K562 (cell line): ENCODE data around the gene SLC18A3.

Experiments used
- EZH2 ChIP-seq: IDR thresholded peaks from 2 replicates; pipeline ENCODE4 v1.6.1; 2012; ENCODE audit warnings: low read depth, mild to moderate bottlenecking, inconsistent platforms, low read length, borderline replicate concordance
- KDM2B ChIP-seq: fragments of 250-450 bp; sonication (Bioruptor Pico); IDR thresholded peaks from 2 replicates; pipeline ENCODE4 v1.8.0; 2021; ENCODE audit warnings: mild to moderate bottlenecking, moderate library complexity
- KLF1 ChIP-seq: fragments of 450-650 bp; IDR thresholded peaks from 2 replicates; pipeline ENCODE4 v1.6.1; 2016; ENCODE audit warnings: missing genetic modification characterization, missing compliant biosample characterization
- NCOA4 ChIP-seq: fragments of 450-650 bp; IDR thresholded peaks from 2 replicates; pipeline ENCODE4 v1.6.1; 2018; ENCODE audit warnings: mild to moderate bottlenecking; ENCODE audit not compliant: partially characterized antibody
- SLC30A9 ChIP-seq: fragments of 250-450 bp; sonication (Bioruptor Pico); IDR thresholded peaks from 2 replicates; pipeline ENCODE4 v1.8.0; 2022; ENCODE audit warnings: mild to moderate bottlenecking, moderate library complexity
- SPI1 ChIP-seq: IDR thresholded peaks from 2 replicates; pipeline ENCODE4 v1.6.1; 2011; ENCODE audit warnings: low read depth, low read length, control low read depth, borderline replicate concordance
- U2AF2 ChIP-seq: fragments of 200-400 bp; formaldehyde crosslinking; optimal IDR thresholded peaks from 2 replicates; pipeline ENCODE3; 2017; ENCODE audit warnings: low read depth, mild to moderate bottlenecking, low read length
- YY1 ChIP-seq, 3 experiments: IDR thresholded peaks; 2 replicates each; pipeline ENCODE4 v1.6.1; 2011; ENCODE audit warnings: low read length in 2 of 3, mild to moderate bottlenecking in 2 of 3, moderate library complexity in 2 of 3, borderline replicate concordance in 1 of 3, control low read depth in 1 of 3, low read depth in 1 of 3; ENCODE audit not compliant: insufficient read depth in 3 of 3, insufficient replicate concordance in 2 of 3, control insufficient read depth in 1 of 3, insufficient read length in 1 of 3; ENCODE audit errors: extremely low read depth in 1 of 3
- TF ChIP-seq, protein P1 (sequence below), 2 experiments: IDR thresholded peaks; 2 replicates each; pipeline ENCODE4 v1.6.1; 2011; ENCODE audit warnings: borderline replicate concordance in 1 of 2, control low read depth in 1 of 2, low read depth in 1 of 2, low read length in 1 of 2, mild to moderate bottlenecking in 1 of 2, mixed read lengths in 1 of 2, moderate library complexity in 1 of 2; ENCODE audit not compliant: insufficient read depth in 1 of 2, insufficient read length in 1 of 2, poor library complexity in 1 of 2, severe bottlenecking in 1 of 2; ENCODE audit errors: extremely low read depth in 1 of 2
- TF ChIP-seq, protein P2 (sequence below), 3 experiments: IDR thresholded peaks in 2 of 3; conservative IDR thresholded peaks in 1 of 3; 2 replicates each; pipeline ENCODE4 v1.5.1; 2011 to 2012; ENCODE audit warnings: low read length in 3 of 3, mild to moderate bottlenecking in 3 of 3, control low read depth in 2 of 3, improper control_type of control experiment in 1 of 3, inconsistent platforms in 1 of 3, low read depth in 1 of 3, mixed read lengths in 1 of 3, moderate library complexity in 1 of 3; ENCODE audit not compliant: insufficient read depth in 2 of 3

DNA sequence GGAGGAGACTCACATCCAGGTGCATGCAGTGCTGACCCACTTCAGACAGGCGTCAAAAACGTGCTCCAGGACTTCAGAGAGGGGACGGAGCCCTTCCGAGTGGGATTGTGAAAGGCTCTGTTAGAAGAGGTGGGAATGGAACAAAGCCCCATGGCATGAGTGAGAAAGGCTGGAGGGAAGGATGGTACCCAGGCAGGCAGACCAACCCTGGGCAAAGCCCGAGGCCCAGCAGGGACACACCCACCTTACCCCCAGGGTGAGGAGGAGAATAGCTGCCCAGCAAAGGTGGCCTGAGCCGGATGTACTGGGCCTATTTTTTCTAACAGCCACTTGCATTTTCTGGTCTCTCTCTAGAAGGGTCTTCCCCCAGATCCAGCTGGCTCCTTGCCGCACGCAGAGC lies 18.5 kb downstream of the SLC18A3 start:
- TF ChIP-seq YY1 (IDR thresholded peaks at IDR 0.05; ENCODE audit: borderline replicate concordance in 1 of 3, control insufficient read depth in 1 of 3, extremely low read depth in 1 of 3, insufficient read depth in 3 of 3, insufficient read length in 1 of 3, insufficient replicate concordance in 2 of 3, low read depth in 1 of 3, low read length in 2 of 3) = no peak
- no peak for TF ChIP-seq SPI1
- TF ChIP-seq, protein P1, sequence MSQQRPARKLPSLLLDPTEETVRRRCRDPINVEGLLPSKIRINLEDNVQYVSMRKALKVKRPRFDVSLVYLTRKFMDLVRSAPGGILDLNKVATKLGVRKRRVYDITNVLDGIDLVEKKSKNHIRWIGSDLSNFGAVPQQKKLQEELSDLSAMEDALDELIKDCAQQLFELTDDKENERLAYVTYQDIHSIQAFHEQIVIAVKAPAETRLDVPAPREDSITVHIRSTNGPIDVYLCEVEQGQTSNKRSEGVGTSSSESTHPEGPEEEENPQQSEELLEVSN (IDR thresholded peaks at IDR 0.05; ENCODE audit: borderline replicate concordance in 1 of 2, extremely low read depth in 1 of 2, insufficient read depth in 1 of 2, insufficient read length in 1 of 2, low read depth in 1 of 2, low read length in 1 of 2, poor library complexity in 1 of 2, severe bottlenecking in 1 of 2) = no peak
- no peak for TF ChIP-seq U2AF2
- no peak for TF ChIP-seq SLC30A9
- TF ChIP-seq, protein P2, sequence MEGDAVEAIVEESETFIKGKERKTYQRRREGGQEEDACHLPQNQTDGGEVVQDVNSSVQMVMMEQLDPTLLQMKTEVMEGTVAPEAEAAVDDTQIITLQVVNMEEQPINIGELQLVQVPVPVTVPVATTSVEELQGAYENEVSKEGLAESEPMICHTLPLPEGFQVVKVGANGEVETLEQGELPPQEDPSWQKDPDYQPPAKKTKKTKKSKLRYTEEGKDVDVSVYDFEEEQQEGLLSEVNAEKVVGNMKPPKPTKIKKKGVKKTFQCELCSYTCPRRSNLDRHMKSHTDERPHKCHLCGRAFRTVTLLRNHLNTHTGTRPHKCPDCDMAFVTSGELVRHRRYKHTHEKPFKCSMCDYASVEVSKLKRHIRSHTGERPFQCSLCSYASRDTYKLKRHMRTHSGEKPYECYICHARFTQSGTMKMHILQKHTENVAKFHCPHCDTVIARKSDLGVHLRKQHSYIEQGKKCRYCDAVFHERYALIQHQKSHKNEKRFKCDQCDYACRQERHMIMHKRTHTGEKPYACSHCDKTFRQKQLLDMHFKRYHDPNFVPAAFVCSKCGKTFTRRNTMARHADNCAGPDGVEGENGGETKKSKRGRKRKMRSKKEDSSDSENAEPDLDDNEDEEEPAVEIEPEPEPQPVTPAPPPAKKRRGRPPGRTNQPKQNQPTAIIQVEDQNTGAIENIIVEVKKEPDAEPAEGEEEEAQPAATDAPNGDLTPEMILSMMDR (IDR thresholded peaks at IDR 0.05 in 2 of 3, conservative IDR thresholded peaks at IDR 0.05 in 1 of 3; ENCODE audit: insufficient read depth in 2 of 3, low read depth in 1 of 3, low read length in 3 of 3) = no peak
- no peak for TF ChIP-seq NCOA4
- TF ChIP-seq KDM2B (CRISPR knock-in tag) = no peak
- no peak for TF ChIP-seq EZH2
- TF ChIP-seq KLF1 (tag) = no peak
